Kidney (tissue), 14 donors: ENCODE measurements around the gene ZP2. TPM values are rescaled to one million over a fixed set of nuclear protein-coding genes. Genes with fewer than 3 reads are reported as not detected.

Experiments used
- DNase-seq, 5 donors: peaks; one replicate each; pipeline ENCODE4 v3.0.0-alpha.2; 2013 to 2020
- FAIRE-seq: peaks from 2 replicates; lab custom pipeline; 2012; peaks lifted over from hg19 to GRCh38; lab: Jason Lieb, UNC
- H3K27ac ChIP-seq, 2 donors: one replicate each; pipeline ENCODE4 v1.7.0; 2013; ENCODE audit warnings: low read depth in 2 of 2, low read length in 2 of 2, inconsistent platforms in 1 of 2
- H3K27me3 ChIP-seq: one replicate; pipeline ENCODE4 v1.7.1; 2013; ENCODE audit warnings: low read length, inconsistent platforms; ENCODE audit not compliant: control insufficient read depth, insufficient read depth
- H3K36me3 ChIP-seq, 3 donors: one replicate each; pipeline versions ENCODE4 v1.7.0 to v1.7.1; 2013; ENCODE audit warnings: low read length in 3 of 3, control low read depth in 1 of 3, inconsistent platforms in 1 of 3; ENCODE audit not compliant: insufficient read depth in 3 of 3, control insufficient read depth in 2 of 3
- H3K4me1 ChIP-seq, 3 donors: one replicate each; pipeline versions ENCODE4 v1.7.0 to v1.7.1; 2013; ENCODE audit warnings: low read length in 3 of 3, inconsistent platforms in 1 of 3, low read depth in 1 of 3; ENCODE audit not compliant: control insufficient read depth in 2 of 3, insufficient read depth in 2 of 3
- H3K4me3 ChIP-seq, 3 donors: one replicate each; pipeline versions ENCODE4 v1.7.0 to v1.8.1; 2013; ENCODE audit warnings: low read length in 3 of 3, control low read depth in 1 of 3, inconsistent platforms in 1 of 3
- H3K9ac ChIP-seq, 3 donors: one replicate each; pipeline versions ENCODE4 v1.7.0 to v1.7.1; 2013; ENCODE audit warnings: low read length in 3 of 3, control low read depth in 1 of 3, inconsistent platforms in 1 of 3
- H3K9me3 ChIP-seq, 3 donors: one replicate each; pipeline versions ENCODE4 v1.7.0 to v1.7.1; 2013; ENCODE audit warnings: low read length in 3 of 3, control low read depth in 1 of 3, inconsistent platforms in 1 of 3; ENCODE audit not compliant: control insufficient read depth in 2 of 3, insufficient read depth in 1 of 3
- intact Hi-C: fragments of 100-400 bp; cut with DNase I; formaldehyde crosslinking; loops from one replicate; pipeline ENCODE4 v1.11.1; 2022
- polyA plus RNA-seq: library from polyadenylated mRNA; stranded (reverse); fragments of 350-450 nt; fragmentation: Illumina TruSeq; extraction: RNeasy Lipid Tissue Mini Kit (QIAGEN cat#74804); gene quantifications from one replicate; pipeline ENCODE4 v1.2.3, GENCODE V29; 2014; ENCODE audit warnings: low read depth, low replicate concordance; ENCODE audit not compliant: insufficient read depth
- total RNA-seq: library from RNA; stranded (reverse); fragmentation: NEBNext Ultra II Directional; extraction: Animal tissue kit (Norgen Biotek cat#: 25700); gene quantifications from one replicate; pipeline ENCODE4 v1.2.1, GENCODE V29; 2021
- TF ChIP-seq, protein P1 (sequence below): IDR thresholded peaks from 3 replicates; pipeline ENCODE4 v1.5.1; 2012; ENCODE audit warnings: mild to moderate bottlenecking, moderate library complexity, borderline replicate concordance; ENCODE audit not compliant: insufficient read depth; ENCODE audit errors: extremely low read depth
- donor health status: control.
- donor health status: control.
- donor health status: control.
- donor health status: control.
- donor health status: control.
- donor health status: DM: yes; HTN: yes; CAD: no.
- donor health status: Normal renal cell carcinoma (clear cell type).

Gene ZP2
- total and polyA plus RNA-seq, 2 donors from 2014 or later = not detected

DNA sequence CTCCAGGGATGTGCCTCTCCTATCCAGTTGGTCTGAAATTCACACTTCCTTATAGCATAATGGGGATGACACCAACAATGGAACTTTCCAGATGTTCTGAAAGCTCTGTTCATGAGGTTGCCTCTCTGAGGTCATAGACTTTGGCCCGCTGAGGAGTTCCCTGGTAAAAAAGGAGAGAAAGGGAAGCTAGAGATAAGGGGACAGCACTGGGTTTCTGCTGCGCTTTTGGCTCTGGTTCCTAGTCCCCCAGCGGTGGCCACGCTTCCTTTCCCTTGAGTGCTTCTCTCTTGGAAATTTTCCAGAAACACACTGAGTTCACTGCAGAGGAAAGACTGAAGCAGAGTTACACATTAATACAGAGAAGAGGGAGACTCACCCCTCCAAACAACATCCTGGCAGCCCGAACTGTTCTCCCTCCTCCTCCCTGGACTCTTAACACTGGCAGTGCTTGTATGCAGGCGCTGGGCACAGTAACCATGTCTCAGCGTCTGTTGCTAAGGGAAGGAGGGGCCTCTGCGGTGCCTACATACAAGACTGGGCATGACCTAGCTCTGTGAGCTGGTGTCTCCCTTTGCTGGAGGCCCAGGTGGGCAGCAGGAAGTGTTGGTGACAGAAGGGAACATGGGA, 60.9 kb downstream of the ZP2 start, which contains the start of gene DNAH3:
Gene DNAH3, minus strand, starts transcription at position 472 of the 627 bp plus-strand sequence. CDS start 527 bp downstream, outside the sequence.
- H3K27me3 ChIP-seq = no peaks in the 10 kb centered on the region
- intact Hi-C loops = no loop called here
- no peak within 1 kb of the TSS for H3K9ac ChIP-seq
- H3K4me1 ChIP-seq = peaks cover 0 to 4% (median 0%) of the 10 kb centered on the region in 3 donors
- TF ChIP-seq, protein P1, sequence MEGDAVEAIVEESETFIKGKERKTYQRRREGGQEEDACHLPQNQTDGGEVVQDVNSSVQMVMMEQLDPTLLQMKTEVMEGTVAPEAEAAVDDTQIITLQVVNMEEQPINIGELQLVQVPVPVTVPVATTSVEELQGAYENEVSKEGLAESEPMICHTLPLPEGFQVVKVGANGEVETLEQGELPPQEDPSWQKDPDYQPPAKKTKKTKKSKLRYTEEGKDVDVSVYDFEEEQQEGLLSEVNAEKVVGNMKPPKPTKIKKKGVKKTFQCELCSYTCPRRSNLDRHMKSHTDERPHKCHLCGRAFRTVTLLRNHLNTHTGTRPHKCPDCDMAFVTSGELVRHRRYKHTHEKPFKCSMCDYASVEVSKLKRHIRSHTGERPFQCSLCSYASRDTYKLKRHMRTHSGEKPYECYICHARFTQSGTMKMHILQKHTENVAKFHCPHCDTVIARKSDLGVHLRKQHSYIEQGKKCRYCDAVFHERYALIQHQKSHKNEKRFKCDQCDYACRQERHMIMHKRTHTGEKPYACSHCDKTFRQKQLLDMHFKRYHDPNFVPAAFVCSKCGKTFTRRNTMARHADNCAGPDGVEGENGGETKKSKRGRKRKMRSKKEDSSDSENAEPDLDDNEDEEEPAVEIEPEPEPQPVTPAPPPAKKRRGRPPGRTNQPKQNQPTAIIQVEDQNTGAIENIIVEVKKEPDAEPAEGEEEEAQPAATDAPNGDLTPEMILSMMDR = no peak
- DNase-seq = peak in 4 of 5 donors; percentile 29 to 85 (median 67)
- FAIRE-seq = peak; percentile 47
- H3K9me3 ChIP-seq = no peaks in the 10 kb centered on the region
- peak within 1 kb of the TSS in 2 of 3 donors; percentile 9 to 23 for H3K4me3 ChIP-seq
- H3K36me3 ChIP-seq = no peaks in the 10 kb centered on the region
- H3K27ac ChIP-seq = no peak within 1 kb of the TSS

Other genes with a start within 250 kb of the ZP2 start
- gene DNAH3, start 60.7 kb downstream of the ZP2 start, total RNA-seq = 0.57 TPM
- 0.19 TPM for gene DNAH3, start 60.7 kb downstream of the ZP2 start, polyA plus RNA-seq
- 35.1 TPM for gene LDAF1, start 52.9 kb downstream of the ZP2 start, total RNA-seq
- gene LDAF1, start 52.9 kb downstream of the ZP2 start, polyA plus RNA-seq = 16.4 TPM
- gene ANKS4B, start 22.1 kb upstream of the ZP2 start, total RNA-seq = 1.4 TPM
- gene ANKS4B, start 22.1 kb upstream of the ZP2 start, polyA plus RNA-seq = 9.7 TPM
- gene CRYM, start 66.7 kb upstream of the ZP2 start, total RNA-seq = 5.8 TPM
- 80.9 TPM for gene CRYM, start 66.7 kb upstream of the ZP2 start, polyA plus RNA-seq